GM18909 (cell line): ENCODE data around the gene ITGB5.

Source experiments
- ATAC-seq: cut with Tn5 transposase; IDR thresholded peaks from one replicate; pipeline ENCODE4 v1.9.1; 2021; ENCODE audit warnings: mild to moderate bottlenecking; ENCODE audit not compliant: unreplicated experiment, poor library complexity

Gene ITGB5

GRCh38 chr3:124877674-124878073 is 9.5 kb downstream of the ITGB5 start:
- ATAC-seq: no peak

- ATAC-seq: no peak
Measured at GRCh38 chr3:124876401-124876878, 10.7 kb downstream of the ITGB5 start.

DNA sequence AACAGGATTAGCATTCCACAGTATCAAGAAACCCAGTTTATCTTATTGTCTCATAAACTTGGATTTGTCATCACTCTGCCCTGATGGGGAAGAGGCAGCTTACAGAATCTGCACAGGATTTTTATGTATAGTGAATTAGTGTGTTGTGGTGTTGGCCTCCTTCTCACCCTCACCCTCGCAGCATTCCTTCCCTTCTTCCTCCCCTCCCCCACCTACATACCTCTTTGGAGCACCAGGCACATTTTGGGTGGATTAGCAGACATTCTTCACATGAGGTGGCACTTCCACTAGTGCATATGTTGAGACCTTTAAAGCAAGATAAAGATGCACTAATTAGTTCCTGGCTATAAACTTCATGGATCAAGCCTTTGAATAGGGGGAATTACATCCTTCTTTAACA is 13.9 kb downstream of the ITGB5 start:
- no peak for ATAC-seq

DNA sequence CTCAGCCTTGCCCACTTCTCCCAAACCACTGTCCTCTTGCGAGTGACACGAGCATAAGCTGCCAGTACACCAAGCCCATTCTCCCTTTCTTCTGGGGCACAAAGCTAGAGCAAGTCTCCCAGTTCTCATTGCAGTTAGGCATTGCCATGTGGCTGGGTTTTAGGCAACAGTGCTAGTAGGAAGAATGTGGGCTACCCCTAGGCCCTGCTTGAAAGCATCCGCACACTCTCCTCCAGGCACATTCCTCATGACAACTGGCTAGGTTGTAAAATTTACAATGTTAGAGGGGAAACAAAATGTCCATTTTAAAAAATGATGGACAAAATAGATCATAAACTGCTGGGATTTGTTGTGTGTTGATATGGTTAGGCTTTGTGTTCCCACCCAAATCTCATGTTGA is 19.7 kb downstream of the ITGB5 start:
- no peak for ATAC-seq

DNA sequence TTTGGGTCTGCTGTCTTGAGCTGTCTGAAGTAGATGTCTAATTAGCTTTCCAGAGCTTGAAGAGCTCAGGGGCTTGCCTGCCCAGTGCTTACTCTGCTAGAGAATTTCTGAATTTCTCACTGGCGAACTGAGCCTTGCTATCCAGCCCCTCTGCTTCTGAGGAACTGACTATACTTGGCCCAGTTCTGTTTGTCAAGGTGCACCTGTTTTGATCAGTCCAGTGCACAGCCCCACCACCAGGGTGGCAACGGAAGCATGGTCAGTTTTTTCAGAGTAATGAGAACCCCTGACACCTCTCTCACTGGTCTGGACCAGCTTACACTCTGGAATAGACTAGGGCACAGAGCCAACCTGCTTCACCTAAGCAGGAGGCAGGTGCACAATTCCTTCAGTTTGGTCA is 25.2 kb downstream of the ITGB5 start:
- ATAC-seq: no peak

GRCh38 chr3:124861041-124861440 is 26.1 kb downstream of the ITGB5 start:
- no peak for ATAC-seq

GRCh38 chr3:124860599-124860998 is 26.6 kb downstream of the ITGB5 start:
- ATAC-seq: no peak

DNA sequence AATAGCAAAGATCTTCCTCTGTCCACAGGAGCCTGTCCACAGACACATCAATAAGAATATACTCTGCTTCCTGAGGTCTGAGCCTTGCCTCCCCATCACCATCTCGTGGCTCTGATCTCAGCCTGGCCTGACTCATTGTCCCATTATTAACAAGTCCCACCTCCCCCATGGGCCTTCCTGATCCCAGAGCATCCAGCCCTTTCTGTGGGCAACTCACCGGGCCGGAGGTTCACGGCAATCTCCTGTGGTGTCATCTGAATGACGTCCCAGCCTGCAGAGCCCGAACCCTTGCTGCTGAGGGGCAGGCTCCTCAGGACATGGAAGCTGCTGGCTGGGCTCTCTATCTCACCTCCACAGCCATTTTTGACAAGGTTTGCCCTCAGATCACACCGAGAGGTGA is 28.1 kb downstream of the ITGB5 start:
- ATAC-seq: no peak

DNA sequence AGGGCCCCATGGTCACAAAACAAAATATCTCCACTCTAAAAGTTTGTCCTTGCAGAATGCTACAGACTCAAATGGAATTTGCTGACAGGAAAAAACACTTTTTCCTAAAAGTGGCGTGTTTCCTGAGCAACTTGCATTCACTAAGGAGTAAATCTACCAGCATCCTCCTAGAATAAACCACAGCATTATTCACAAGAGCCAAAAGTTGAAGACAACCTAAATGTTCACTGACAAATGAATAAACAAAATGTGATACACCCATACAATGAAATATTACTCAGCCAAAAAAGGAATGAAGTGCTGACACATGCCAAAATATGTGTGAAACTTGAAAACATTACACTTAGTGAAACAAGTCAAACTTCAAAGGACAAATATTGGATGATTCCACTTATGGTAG is 28.9 kb downstream of the ITGB5 start:
- ATAC-seq: no peak

GRCh38 chr3:124856677-124857076 is 30.5 kb downstream of the ITGB5 start:
- no peak for ATAC-seq

GRCh38 chr3:124854009-124854408 is 33.2 kb downstream of the ITGB5 start:
- ATAC-seq: no peak

- ATAC-seq: no peak
Measured at GRCh38 chr3:124853446-124853845, 33.7 kb downstream of the ITGB5 start.

- ATAC-seq: no peak
Measured at GRCh38 chr3:124851905-124852304, 35.3 kb downstream of the ITGB5 start.

- no peak for ATAC-seq
Measured at GRCh38 chr3:124851136-124851535, 36.0 kb downstream of the ITGB5 start.

- no peak for ATAC-seq
Measured at GRCh38 chr3:124850633-124851032, 36.5 kb downstream of the ITGB5 start.

DNA sequence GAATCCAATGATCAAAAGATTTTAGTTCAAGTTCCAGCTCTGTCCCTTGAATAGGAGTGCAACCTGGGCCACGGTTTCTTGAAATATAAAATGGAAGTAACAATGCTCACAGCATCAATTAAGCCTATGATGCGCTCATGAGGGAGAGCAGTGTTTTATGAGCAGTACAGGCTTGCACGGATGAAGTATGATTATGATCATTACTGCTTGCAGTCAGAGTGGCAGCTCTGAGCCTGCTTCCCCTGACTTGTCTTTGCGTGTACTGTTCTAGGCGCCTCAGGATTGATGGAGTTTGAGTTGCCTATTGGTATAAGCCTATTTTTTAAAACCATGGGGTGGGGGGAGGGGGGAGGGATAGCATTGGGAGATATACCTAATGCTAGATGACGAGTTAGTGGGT is 37.0 kb downstream of the ITGB5 start:
- no peak for ATAC-seq

- no peak for ATAC-seq
Measured at GRCh38 chr3:124848300-124848699, 38.9 kb downstream of the ITGB5 start.

- ATAC-seq: no peak
Measured at GRCh38 chr3:124847863-124848262, 39.3 kb downstream of the ITGB5 start.

- ATAC-seq: no peak
Measured at GRCh38 chr3:124847051-124847450, 40.1 kb downstream of the ITGB5 start.

- ATAC-seq: no peak
Measured at GRCh38 chr3:124846189-124846588, 41.0 kb downstream of the ITGB5 start.

DNA sequence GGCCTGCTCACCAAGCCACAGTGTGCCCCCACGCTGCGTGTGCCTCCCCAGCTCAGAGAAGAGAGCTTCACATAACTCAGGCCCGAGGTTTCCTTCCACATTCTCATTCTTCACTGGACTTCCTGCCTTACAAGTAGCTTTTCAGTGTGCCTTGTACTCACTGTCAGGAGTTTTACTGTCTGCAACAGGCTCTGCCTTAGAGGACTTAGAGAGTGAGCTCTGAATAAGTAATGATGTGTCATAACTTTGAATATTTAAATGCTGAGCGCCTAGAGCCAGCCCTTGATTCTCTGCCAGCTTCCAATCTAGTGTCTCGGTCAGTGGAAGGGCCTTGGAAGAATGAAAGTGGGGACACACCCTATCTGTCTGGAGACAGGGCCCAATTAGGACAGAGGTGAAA is 41.8 kb downstream of the ITGB5 start:
- no peak for ATAC-seq

GRCh38 chr3:124843506-124844177 is 43.5 kb downstream of the ITGB5 start:
- ATAC-seq: no peak

DNA sequence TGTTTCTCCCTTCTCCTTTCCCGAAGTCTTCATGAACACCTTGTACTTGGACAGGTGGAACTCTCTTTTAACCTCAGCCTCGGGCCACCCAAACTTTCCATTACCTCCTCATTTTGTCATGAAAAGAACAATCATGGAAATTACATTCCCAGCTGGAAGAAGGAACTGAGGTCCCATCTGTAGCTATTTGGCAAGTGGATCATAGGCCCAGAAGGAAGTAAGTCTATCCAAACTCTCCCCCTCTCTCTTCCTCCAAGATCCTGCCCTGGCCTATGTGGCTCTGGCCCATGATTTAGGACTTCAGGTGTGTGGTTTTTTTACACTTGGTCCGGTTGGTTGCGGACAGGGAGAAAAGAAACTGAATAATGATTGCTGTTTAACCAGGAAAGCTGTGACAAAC is 44.1 kb downstream of the ITGB5 start:
- ATAC-seq: no peak
